BLaER1 (cell line): ENCODE results near the gene LRRC66.

Experiments
- H3K27ac ChIP-seq: shearing (Covaris generic); formaldehyde crosslinking; 2 replicates; pipeline ENCODE4 v1.8.1; 2022
- H3K27me3 ChIP-seq: shearing (Covaris generic); formaldehyde crosslinking; 2 replicates; pipeline ENCODE4 v1.8.1; 2022
- H3K36me3 ChIP-seq: shearing (Covaris generic); formaldehyde crosslinking; 2 replicates; pipeline ENCODE4 v1.8.1; 2022
- H3K4me1 ChIP-seq: shearing (Covaris generic); formaldehyde crosslinking; 2 replicates; pipeline ENCODE4 v1.8.1; 2022
- H3K4me2 ChIP-seq: shearing (Covaris generic); formaldehyde crosslinking; 2 replicates; pipeline ENCODE4 v1.8.1; 2022
- H3K4me3 ChIP-seq: shearing (Covaris generic); formaldehyde crosslinking; 2 replicates; pipeline ENCODE4 v1.8.1; 2022
- H3K9ac ChIP-seq: shearing (Covaris generic); formaldehyde crosslinking; 2 replicates; pipeline ENCODE4 v1.8.1; 2022
- H3K9me3 ChIP-seq: shearing (Covaris generic); formaldehyde crosslinking; 2 replicates; pipeline ENCODE4 v1.8.1; 2022
- H4K20me1 ChIP-seq: shearing (Covaris generic); formaldehyde crosslinking; 2 replicates; pipeline ENCODE4 v1.8.1; 2022
- Cebpa-rat ChIP-seq: shearing (Covaris generic); IDR thresholded peaks from 2 replicates; pipeline ENCODE4 v1.8.1; 2022

Gene LRRC66

GRCh38 chr4:52015366-52015765, 4.8 kb downstream of the LRRC66 start:
- peaks cover 7% of the 10 kb centered on the region; the same call in 1 of the 2 replicates for H3K36me3 ChIP-seq
- H3K9ac ChIP-seq, result no peak overlapping the region
- TF ChIP-seq Cebpa-rat, result no peak
- H3K4me2 ChIP-seq, result peak overlapping the region; percentile 12; the same call in 1 of the 2 replicates
- H3K27ac ChIP-seq, result no peak overlapping the region
- no peak overlapping the region for H3K4me3 ChIP-seq
- H3K9me3 ChIP-seq, result no peaks in the 10 kb centered on the region
- H3K27me3 ChIP-seq, result no peaks in the 10 kb centered on the region
- peaks cover 10% of the 10 kb centered on the region; the same call in 1 of the 2 replicates for H3K4me1 ChIP-seq
- H4K20me1 ChIP-seq, result no peaks in the 10 kb centered on the region

GRCh38 chr4:52014903-52015302, 5.3 kb downstream of the LRRC66 start:
- Histone ChIP-seq H3K9ac (no peak overlapping the region), H4K20me1 (no peaks in the 10 kb centered on the region), H3K4me1 (peaks cover 10% of the 10 kb centered on the region; the same call in 1 of the 2 replicates), H3K36me3 (0 out of 2 replicates have a peak, but pooled peaks cover 3% of the 10 kb centered on the region), H3K4me3 (no peak overlapping the region), H3K27me3 (no peaks in the 10 kb centered on the region), H3K27ac (no peak overlapping the region), H3K4me2 (peak overlapping the region; percentile 12; the same call in 1 of the 2 replicates), H3K9me3 (no peaks in the 10 kb centered on the region)
- no peak for TF ChIP-seq Cebpa-rat

- H3K4me2 ChIP-seq, result no peak overlapping the region
- H3K4me1 ChIP-seq, result peaks cover 10% of the 10 kb centered on the region; the same call in 1 of the 2 replicates
- TF ChIP-seq Cebpa-rat, result no peak
- H3K36me3 ChIP-seq, result 0 out of 2 replicates have a peak, but pooled peaks cover 3% of the 10 kb centered on the region
- no peaks in the 10 kb centered on the region for H4K20me1 ChIP-seq
- H3K4me3 ChIP-seq, result no peak overlapping the region
- no peaks in the 10 kb centered on the region for H3K9me3 ChIP-seq
- no peaks in the 10 kb centered on the region for H3K27me3 ChIP-seq
- no peak overlapping the region for H3K9ac ChIP-seq
- no peak overlapping the region for H3K27ac ChIP-seq
Observed at GRCh38 chr4:52012651-52013050, 7.5 kb downstream of the LRRC66 start.

GRCh38 chr4:52010986-52011385, 9.2 kb downstream of the LRRC66 start:
- H3K4me2 ChIP-seq, result no peak overlapping the region
- H3K9me3 ChIP-seq, result no peaks in the 10 kb centered on the region
- no peak overlapping the region for H3K9ac ChIP-seq
- no peak overlapping the region for H3K4me3 ChIP-seq
- H3K27me3 ChIP-seq, result no peaks in the 10 kb centered on the region
- no peak overlapping the region for H3K27ac ChIP-seq
- 0 out of 2 replicates have a peak, but pooled peaks cover 3% of the 10 kb centered on the region for H3K36me3 ChIP-seq
- no peak for TF ChIP-seq Cebpa-rat
- H3K4me1 ChIP-seq, result peaks cover 10% of the 10 kb centered on the region; the same call in 1 of the 2 replicates
- H4K20me1 ChIP-seq, result no peaks in the 10 kb centered on the region

GRCh38 chr4:52006887-52007286, 13.3 kb downstream of the LRRC66 start:
- 0 out of 2 replicates have a peak, but pooled peaks cover 4% of the 10 kb centered on the region for H3K4me1 ChIP-seq
- no peak overlapping the region for H3K9ac ChIP-seq
- no peaks in the 10 kb centered on the region for H3K9me3 ChIP-seq
- H3K4me2 ChIP-seq, result no peak overlapping the region
- no peaks in the 10 kb centered on the region for H4K20me1 ChIP-seq
- H3K27ac ChIP-seq, result no peak overlapping the region
- TF ChIP-seq Cebpa-rat, result no peak
- no peaks in the 10 kb centered on the region for H3K36me3 ChIP-seq
- no peaks in the 10 kb centered on the region for H3K27me3 ChIP-seq
- H3K4me3 ChIP-seq, result no peak overlapping the region

- Histone ChIP-seq H3K36me3 (no peaks in the 10 kb centered on the region), H3K4me3 (no peak overlapping the region), H3K4me1 (0 out of 2 replicates have a peak, but pooled peaks cover 4% of the 10 kb centered on the region), H3K27me3 (no peaks in the 10 kb centered on the region), H3K9me3 (no peaks in the 10 kb centered on the region), H3K9ac (no peak overlapping the region), H3K4me2 (no peak overlapping the region), H3K27ac (no peak overlapping the region), H4K20me1 (no peaks in the 10 kb centered on the region)
- no peak for TF ChIP-seq Cebpa-rat
Observed at GRCh38 chr4:52005604-52006273, 14.4 kb downstream of the LRRC66 start.

GRCh38 chr4:52004414-52004813, 15.7 kb downstream of the LRRC66 start:
- TF ChIP-seq Cebpa-rat, result no peak
- H3K9me3 ChIP-seq, result no peaks in the 10 kb centered on the region
- no peak overlapping the region for H3K4me3 ChIP-seq
- no peak overlapping the region for H3K4me2 ChIP-seq
- 0 out of 2 replicates have a peak, but pooled peaks cover 4% of the 10 kb centered on the region for H3K4me1 ChIP-seq
- H3K27ac ChIP-seq, result no peak overlapping the region
- H3K9ac ChIP-seq, result no peak overlapping the region
- H3K36me3 ChIP-seq, result no peaks in the 10 kb centered on the region
- no peaks in the 10 kb centered on the region for H3K27me3 ChIP-seq
- H4K20me1 ChIP-seq, result no peaks in the 10 kb centered on the region

- no peak for TF ChIP-seq Cebpa-rat
- H3K9ac ChIP-seq, result no peak overlapping the region
- H3K4me3 ChIP-seq, result no peak overlapping the region
- H3K4me1 ChIP-seq, result 0 out of 2 replicates have a peak, but pooled peaks cover 4% of the 10 kb centered on the region
- no peaks in the 10 kb centered on the region for H4K20me1 ChIP-seq
- no peaks in the 10 kb centered on the region for H3K36me3 ChIP-seq
- H3K27me3 ChIP-seq, result no peaks in the 10 kb centered on the region
- H3K9me3 ChIP-seq, result no peaks in the 10 kb centered on the region
- H3K4me2 ChIP-seq, result no peak overlapping the region
- H3K27ac ChIP-seq, result no peak overlapping the region
Observed at GRCh38 chr4:52001616-52002015, 18.5 kb downstream of the LRRC66 start.

- Histone ChIP-seq H3K36me3 (no peaks in the 10 kb centered on the region), H3K4me2 (no peak overlapping the region), H3K27me3 (no peaks in the 10 kb centered on the region), H4K20me1 (no peaks in the 10 kb centered on the region), H3K9me3 (no peaks in the 10 kb centered on the region), H3K4me3 (no peak overlapping the region), H3K4me1 (no peaks in the 10 kb centered on the region), H3K9ac (no peak overlapping the region), H3K27ac (no peak overlapping the region)
- no peak for TF ChIP-seq Cebpa-rat
Observed at GRCh38 chr4:51999250-51999649, 20.9 kb downstream of the LRRC66 start.

- H3K27me3 ChIP-seq, result no peaks in the 10 kb centered on the region
- H3K36me3 ChIP-seq, result no peaks in the 10 kb centered on the region
- no peak for TF ChIP-seq Cebpa-rat
Observed at GRCh38 chr4:51998837-51999236, 21.3 kb downstream of the LRRC66 start.

More at GRCh38 chr4:51998837-51999236, 21.3 kb downstream of the LRRC66 start:
- H3K4me3 ChIP-seq, result no peak overlapping the region
- no peaks in the 10 kb centered on the region for H3K4me1 ChIP-seq
- no peak overlapping the region for H3K9ac ChIP-seq
- no peaks in the 10 kb centered on the region for H4K20me1 ChIP-seq
- no peak overlapping the region for H3K27ac ChIP-seq
- H3K4me2 ChIP-seq, result no peak overlapping the region
- H3K9me3 ChIP-seq, result no peaks in the 10 kb centered on the region
